HEK293 (cell line): ENCODE results near the gene ARSJ.

Experiments
- GFI1B ChIP-seq: fragments of 450-650 bp; formaldehyde crosslinking; IDR thresholded peaks from 2 replicates; pipeline ENCODE4 v1.5.1; 2016; ENCODE audit warnings: missing biosample characterization, missing genetic modification characterization
- REPIN1 ChIP-seq: fragments of 450-650 bp; formaldehyde crosslinking; IDR thresholded peaks from 2 replicates; pipeline ENCODE4 v1.5.1; 2017; ENCODE audit warnings: missing biosample characterization, missing genetic modification characterization, low read depth
- REST ChIP-seq: fragments of 450-650 bp; formaldehyde crosslinking; IDR thresholded peaks from 2 replicates; pipeline ENCODE4 v1.5.1; 2016; ENCODE audit warnings: missing biosample characterization, missing genetic modification characterization
- ZEB2 ChIP-seq: fragments of 450-650 bp; formaldehyde crosslinking; IDR thresholded peaks from 2 replicates; pipeline ENCODE4 v1.5.1; 2016; ENCODE audit warnings: missing biosample characterization, missing genetic modification characterization
- ZNF121 ChIP-seq: fragments of 450-650 bp; formaldehyde crosslinking; IDR thresholded peaks from 2 replicates; pipeline ENCODE4 v1.5.1; 2016; ENCODE audit warnings: missing biosample characterization, missing genetic modification characterization
- ZNF133 ChIP-seq: fragments of 450-650 bp; formaldehyde crosslinking; IDR thresholded peaks from 2 replicates; pipeline ENCODE4 v1.5.1; 2016; ENCODE audit warnings: missing biosample characterization, missing genetic modification characterization
- ZNF146 ChIP-seq: fragments of 450-650 bp; formaldehyde crosslinking; IDR thresholded peaks from 2 replicates; pipeline ENCODE4 v1.5.1; 2016; ENCODE audit warnings: missing biosample characterization, missing genetic modification characterization
- ZNF391 ChIP-seq: fragments of 450-650 bp; formaldehyde crosslinking; IDR thresholded peaks from 2 replicates; pipeline ENCODE4 v1.5.1; 2016; ENCODE audit warnings: low read depth, missing biosample characterization, missing genetic modification characterization, borderline replicate concordance
- ZNF48 ChIP-seq: fragments of 450-650 bp; formaldehyde crosslinking; IDR thresholded peaks from 2 replicates; pipeline ENCODE4 v1.5.1; 2016; ENCODE audit warnings: missing biosample characterization, missing genetic modification characterization
- TF ChIP-seq, protein P1 (sequence below): fragments of 450-650 bp; formaldehyde crosslinking; IDR thresholded peaks from 2 replicates; pipeline ENCODE4 v1.5.1; 2016; ENCODE audit warnings: missing biosample characterization, missing genetic modification characterization
- TF ChIP-seq, protein P2 (sequence below): fragments of 450-650 bp; formaldehyde crosslinking; IDR thresholded peaks from 2 replicates; pipeline ENCODE4 v1.5.1; 2016; ENCODE audit warnings: missing biosample characterization, missing genetic modification characterization, borderline replicate concordance
- TF ChIP-seq, protein P3 (sequence below): fragments of 450-650 bp; formaldehyde crosslinking; IDR thresholded peaks from 2 replicates; pipeline ENCODE4 v1.5.1; 2017; ENCODE audit warnings: missing biosample characterization, missing genetic modification characterization

- no peak for TF ChIP-seq REPIN1 (tag by site-specific recombination)
- TF ChIP-seq ZNF121 = no peak
- TF ChIP-seq ZNF48 (tag by site-specific recombination) = no peak
- TF ChIP-seq, protein P1, sequence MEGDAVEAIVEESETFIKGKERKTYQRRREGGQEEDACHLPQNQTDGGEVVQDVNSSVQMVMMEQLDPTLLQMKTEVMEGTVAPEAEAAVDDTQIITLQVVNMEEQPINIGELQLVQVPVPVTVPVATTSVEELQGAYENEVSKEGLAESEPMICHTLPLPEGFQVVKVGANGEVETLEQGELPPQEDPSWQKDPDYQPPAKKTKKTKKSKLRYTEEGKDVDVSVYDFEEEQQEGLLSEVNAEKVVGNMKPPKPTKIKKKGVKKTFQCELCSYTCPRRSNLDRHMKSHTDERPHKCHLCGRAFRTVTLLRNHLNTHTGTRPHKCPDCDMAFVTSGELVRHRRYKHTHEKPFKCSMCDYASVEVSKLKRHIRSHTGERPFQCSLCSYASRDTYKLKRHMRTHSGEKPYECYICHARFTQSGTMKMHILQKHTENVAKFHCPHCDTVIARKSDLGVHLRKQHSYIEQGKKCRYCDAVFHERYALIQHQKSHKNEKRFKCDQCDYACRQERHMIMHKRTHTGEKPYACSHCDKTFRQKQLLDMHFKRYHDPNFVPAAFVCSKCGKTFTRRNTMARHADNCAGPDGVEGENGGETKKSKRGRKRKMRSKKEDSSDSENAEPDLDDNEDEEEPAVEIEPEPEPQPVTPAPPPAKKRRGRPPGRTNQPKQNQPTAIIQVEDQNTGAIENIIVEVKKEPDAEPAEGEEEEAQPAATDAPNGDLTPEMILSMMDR (tag by site-specific recombination) = no peak
- TF ChIP-seq ZNF391 = no peak
- TF ChIP-seq, protein P2, sequence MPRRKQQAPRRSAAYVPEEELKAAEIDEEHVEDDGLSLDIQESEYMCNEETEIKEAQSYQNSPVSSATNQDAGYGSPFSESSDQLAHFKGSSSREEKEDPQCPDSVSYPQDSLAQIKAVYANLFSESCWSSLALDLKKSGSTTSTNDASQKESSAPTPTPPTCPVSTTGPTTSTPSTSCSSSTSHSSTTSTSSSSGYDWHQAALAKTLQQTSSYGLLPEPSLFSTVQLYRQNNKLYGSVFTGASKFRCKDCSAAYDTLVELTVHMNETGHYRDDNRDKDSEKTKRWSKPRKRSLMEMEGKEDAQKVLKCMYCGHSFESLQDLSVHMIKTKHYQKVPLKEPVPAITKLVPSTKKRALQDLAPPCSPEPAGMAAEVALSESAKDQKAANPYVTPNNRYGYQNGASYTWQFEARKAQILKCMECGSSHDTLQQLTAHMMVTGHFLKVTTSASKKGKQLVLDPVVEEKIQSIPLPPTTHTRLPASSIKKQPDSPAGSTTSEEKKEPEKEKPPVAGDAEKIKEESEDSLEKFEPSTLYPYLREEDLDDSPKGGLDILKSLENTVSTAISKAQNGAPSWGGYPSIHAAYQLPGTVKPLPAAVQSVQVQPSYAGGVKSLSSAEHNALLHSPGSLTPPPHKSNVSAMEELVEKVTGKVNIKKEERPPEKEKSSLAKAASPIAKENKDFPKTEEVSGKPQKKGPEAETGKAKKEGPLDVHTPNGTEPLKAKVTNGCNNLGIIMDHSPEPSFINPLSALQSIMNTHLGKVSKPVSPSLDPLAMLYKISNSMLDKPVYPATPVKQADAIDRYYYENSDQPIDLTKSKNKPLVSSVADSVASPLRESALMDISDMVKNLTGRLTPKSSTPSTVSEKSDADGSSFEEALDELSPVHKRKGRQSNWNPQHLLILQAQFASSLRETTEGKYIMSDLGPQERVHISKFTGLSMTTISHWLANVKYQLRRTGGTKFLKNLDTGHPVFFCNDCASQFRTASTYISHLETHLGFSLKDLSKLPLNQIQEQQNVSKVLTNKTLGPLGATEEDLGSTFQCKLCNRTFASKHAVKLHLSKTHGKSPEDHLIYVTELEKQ = no peak
- no peak for TF ChIP-seq GFI1B (tag by site-specific recombination)
- TF ChIP-seq, protein P3, sequence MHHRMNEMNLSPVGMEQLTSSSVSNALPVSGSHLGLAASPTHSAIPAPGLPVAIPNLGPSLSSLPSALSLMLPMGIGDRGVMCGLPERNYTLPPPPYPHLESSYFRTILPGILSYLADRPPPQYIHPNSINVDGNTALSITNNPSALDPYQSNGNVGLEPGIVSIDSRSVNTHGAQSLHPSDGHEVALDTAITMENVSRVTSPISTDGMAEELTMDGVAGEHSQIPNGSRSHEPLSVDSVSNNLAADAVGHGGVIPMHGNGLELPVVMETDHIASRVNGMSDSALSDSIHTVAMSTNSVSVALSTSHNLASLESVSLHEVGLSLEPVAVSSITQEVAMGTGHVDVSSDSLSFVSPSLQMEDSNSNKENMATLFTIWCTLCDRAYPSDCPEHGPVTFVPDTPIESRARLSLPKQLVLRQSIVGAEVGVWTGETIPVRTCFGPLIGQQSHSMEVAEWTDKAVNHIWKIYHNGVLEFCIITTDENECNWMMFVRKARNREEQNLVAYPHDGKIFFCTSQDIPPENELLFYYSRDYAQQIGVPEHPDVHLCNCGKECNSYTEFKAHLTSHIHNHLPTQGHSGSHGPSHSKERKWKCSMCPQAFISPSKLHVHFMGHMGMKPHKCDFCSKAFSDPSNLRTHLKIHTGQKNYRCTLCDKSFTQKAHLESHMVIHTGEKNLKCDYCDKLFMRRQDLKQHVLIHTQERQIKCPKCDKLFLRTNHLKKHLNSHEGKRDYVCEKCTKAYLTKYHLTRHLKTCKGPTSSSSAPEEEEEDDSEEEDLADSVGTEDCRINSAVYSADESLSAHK (tag by site-specific recombination) = no peak
- no peak for TF ChIP-seq REST (tag by site-specific recombination)
- no peak for TF ChIP-seq ZEB2 (tag by site-specific recombination)
- no peak for TF ChIP-seq ZNF146
- no peak for TF ChIP-seq ZNF133 (tag by site-specific recombination)
Measured at GRCh38 chr4:114027596-114027995, 48.1 kb upstream of the ARSJ start.
